NCI-H128 (cell line): ENCODE results near the gene ZNF441.
"Not testable (repeated sequence)": the region's sequence is repeated elsewhere in the genome, so short reads cannot be mapped to it uniquely, and the experiment has no call there.

Source experiments
- DNase-seq: peaks from one replicate; lab custom pipeline; 2025; ENCODE audit not compliant: unreplicated experiment; lab: John Stamatoyannopoulos, UW

The ZNF441 gene

DNA sequence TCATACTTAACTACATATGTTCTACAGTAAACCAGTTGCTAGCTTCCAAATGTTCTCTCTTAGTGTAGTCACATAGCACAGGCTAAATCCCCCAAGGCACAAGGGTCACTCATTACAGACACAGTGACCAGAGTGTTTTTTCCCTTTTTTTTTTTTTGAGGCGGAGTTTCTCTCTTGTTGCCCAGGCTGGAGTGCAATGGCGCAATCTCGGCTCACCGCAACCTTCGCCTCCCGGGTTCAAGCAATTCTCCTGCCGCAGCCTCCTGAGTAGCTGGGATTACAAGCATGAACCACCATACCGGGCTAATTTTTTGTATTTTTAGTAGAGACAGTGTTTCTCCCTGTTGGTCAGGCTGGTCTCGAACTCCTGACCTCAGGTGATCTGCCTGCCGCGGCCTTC is 9.9 kb downstream of the ZNF441 start:
- not testable (repeated sequence) for DNase-seq

- DNase-seq, result no peak
These were observed 13.7 kb downstream of the ZNF441 start for GRCh38 chr19:11780431-11781020.

DNA sequence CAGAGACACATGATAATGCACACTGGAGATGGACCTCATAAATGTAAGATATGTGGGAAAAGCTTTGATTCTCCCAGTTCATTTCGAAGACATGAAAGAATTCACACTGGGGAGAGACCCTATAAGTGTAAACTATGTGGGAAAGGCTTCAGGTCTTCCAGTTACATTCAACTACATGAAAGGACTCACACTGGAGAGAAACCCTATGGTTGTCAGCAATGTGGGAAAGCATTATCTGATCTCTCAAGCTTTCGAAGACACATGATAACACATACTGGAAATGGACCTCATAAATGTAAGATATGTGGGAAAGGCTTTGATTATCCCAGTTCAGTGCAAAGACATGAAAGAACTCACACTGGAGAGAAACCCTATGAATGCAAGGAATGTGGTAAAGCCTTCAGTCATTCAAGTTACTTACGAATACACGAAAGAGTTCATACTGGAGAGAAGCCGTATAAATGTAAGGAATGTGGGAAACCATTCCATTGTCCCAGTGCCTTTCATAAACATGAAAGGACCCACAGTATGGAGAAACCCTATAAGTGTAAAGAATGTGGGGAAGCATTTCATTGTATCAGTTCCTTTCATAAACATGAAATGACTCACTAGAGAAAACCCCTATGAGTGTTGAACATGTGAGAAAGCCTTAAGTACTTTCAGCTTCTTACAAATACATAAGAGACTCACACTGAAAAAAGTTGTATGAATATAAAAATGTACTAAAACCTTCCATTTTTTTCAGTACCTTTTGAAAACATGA is 14.7 kb downstream of the ZNF441 start:
- no peak for DNase-seq

DNA sequence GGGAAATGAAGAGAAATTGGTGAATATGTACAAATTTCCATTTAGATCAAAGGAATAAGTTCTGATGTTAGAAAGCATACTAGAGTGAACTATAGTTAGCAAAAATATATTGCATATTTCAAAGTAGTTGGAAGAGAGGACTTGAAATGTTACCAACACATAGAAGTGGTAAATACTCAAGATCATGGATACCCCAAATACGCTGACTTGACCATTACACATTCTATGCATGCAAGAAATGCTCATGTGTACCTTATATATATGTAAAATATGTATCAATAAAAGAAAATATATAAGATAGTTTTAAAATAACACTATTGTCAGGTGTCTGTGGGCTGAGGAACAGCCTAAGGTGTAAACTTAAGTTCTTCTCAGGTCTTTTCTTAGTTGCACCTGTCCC is 17.0 kb downstream of the ZNF441 start:
- no peak for DNase-seq

DNA sequence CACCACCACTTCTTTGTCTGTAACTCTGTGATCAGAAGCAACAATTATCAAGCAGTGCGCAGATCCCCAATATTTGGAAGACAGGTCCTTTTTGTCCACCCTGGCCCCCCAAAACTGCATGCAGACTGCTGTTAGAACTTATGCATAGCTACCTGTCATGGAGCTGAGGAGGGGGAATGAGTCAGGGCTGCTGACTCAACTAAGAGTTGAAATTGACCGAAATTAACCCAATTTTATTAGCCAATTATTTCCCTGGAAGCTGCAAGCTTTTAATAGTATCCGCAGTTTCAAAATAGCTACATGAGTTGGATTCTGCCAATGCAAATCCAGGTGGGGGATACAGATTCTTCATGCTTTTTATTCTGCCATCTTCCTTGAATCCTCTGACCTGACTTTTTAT is 17.6 kb downstream of the ZNF441 start:
- no peak for DNase-seq

DNA sequence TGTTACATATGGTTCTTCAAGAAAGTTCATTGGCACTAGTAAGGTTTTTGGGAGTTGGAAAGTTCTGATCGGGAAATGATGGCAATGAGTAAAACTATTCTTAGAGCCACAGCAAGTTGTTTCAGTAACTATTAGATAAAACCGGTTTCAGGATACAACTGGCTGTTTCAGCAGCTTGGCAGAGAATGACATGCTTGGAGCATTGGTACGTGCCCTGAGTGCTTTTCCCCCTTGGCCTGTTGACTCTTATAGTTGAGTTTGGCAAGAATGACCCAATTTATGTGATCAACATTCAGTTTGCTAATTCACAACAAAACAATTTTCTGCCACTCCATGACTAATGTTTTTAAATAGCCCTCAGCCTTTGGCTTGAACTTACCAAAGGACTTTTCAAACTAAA is 20.7 kb downstream of the ZNF441 start:
- no peak for DNase-seq

DNA sequence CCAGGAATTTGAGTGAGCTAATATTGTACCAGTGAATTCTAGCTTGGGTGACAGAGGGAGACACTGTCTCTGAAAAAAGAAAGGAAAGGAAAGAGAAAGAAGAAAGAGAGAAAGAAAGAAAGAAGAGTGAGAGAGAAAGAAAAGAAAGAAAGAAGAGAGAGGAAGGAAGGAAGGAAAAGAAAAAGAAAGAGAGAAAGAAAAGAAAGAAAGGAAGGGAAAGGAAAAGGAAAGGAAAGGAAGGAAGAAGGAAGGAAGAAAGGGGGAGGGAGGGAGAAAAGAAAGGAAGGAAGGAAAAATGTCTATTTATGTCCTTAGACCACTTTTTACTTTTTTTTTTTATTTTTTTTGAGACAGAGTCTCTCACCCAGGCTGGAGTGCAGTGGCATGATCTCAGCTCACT is 26.1 kb downstream of the ZNF441 start:
- DNase-seq, result no peak

DNA sequence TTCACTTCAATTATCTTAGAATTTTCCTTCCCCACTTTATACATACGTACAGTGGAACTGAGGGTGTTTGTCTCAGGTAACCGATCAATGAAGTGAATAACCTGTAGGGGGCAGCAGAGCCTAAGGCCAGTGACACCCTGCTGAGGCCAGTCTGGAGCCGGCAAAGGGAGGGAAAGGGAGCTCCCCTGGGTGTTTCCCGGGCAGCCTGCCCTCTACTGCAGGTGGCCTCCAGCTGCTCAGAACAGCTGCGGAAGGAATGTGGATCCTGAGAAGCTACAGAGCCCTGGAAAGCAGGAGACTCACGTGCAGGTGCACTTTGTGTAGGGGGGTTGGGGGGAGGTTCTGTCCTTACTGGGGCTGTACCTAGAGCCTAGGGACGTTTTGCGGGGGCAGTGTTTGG is 30.7 kb downstream of the ZNF441 start:
- peak; percentile 79 for DNase-seq

DNA sequence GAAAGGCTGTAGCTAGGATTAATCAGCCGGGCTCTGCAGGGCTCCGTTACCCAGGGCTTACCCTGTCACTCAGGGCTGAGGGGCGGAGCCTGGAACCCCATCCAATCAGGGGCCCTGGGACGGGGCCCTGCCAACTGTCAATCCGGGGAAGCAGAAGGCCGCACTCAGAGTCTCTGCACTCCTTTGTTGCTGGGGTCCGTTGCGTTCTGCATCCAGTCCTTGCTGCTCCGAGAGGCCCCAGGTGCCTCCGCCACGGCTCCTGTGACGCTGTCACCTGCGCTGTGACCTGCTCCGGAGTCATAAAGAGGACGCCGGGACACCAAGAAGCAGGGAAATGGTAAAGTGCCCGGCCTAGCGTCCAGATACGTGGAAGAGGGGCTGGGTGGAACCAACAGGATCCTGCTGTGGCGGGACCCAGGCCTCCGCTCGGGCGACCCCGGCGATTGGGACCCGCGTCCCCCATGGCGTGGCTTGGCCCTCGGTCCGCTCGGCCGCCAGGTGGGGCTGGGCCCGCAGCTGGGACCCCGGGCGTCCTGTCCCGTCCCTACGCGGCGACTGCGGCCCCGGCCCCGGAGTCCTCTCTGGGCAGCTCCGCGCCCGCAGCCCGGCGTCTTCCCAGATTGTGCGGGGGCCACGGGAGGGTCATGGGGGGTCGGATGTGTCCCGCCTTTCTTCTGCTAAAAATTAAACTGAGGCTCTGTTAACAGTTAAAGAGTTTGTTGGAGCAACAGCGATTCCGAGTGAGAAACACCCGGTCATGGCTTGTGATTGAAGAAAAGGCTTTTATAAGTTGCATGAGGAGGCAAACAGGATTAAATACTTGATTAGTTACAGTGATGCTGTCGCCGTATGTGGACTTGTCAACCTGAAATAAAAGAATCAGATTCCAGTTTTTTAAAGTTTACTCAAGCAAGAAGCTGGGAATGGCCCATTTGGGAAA is 31.9 kb downstream of the ZNF441 start, which contains the start of gene ZNF491:
Gene ZNF491 (plus strand): TSS at position 133 of the 940 bp plus-strand sequence. CDS start 7,431 bp downstream, outside the sequence.
- DNase-seq, result peak; percentile 89

DNA sequence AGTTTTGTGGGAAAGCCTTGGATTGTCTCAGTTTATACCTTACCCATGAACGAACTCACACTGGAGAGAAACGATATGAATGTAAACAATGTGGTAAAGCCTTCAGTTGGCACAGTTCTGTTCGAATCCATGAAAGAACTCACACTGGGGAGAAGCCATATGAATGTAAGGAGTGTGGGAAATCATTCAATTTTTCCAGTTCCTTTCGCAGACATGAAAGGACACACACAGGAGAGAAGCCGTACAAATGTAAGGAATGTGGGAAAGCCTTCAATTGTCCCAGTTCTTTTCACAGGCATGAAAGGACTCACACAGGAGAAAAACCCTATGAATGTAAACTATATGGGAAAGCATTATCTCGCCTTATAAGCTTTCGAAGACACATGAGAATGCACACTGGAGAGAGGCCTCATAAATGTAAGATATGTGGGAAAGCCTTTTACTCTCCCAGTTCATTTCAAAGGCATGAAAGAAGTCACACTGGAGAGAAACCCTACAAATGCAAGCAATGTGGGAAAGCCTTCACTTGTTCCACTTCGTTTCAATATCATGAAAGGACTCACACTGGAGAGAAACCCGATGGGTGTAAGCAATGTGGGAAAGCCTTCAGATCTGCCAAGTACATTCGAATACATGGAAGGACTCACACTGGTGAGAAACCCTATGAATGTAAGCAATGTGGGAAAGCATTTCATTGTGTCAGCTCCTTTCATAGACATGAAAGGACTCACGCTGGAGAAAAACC is 39.7 kb downstream of the ZNF441 start:
- no peak for DNase-seq

- no peak for DNase-seq
These were observed 40.2 kb downstream of the ZNF441 start for GRCh38 chr19:11807099-11807380.

DNA sequence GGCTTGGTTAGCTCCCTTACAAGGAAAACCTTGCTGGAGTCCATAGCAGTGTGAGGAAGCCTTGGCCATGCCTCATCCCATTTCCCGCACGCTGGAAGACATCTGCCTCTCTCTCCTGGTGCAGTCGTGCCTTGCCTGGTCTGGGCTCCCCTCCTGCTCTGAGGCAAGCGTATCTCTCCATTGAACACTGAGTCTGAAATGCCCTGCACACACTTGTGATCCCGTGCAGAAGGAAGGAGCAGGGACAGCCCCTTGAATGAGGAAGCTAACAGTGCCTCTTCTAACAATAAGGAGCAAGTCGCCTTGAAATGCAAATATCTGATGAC is 46.9 kb downstream of the ZNF441 start:
- DNase-seq, result no peak

GRCh38 chr19:11814029-11814699 is 47.4 kb downstream of the ZNF441 start, which contains the start of gene ZNF440:
ZNF440 (plus strand) TSS chr19:11814273; CDS start chr19:11814448, 175 bp downstream.
- DNase-seq, result peak; percentile 74

GRCh38 chr19:11814700-11815035 is 47.9 kb downstream of the ZNF441 start:
- DNase-seq, result no peak

GRCh38 chr19:11821474-11822109 is 54.8 kb downstream of the ZNF441 start:
- no peak for DNase-seq

GRCh38 chr19:11828957-11829876 is 62.4 kb downstream of the ZNF441 start:
- DNase-seq, result not testable (repeated sequence)

- DNase-seq, result no peak
These were observed 65.6 kb downstream of the ZNF441 start for GRCh38 chr19:11832253-11832912.

DNA sequence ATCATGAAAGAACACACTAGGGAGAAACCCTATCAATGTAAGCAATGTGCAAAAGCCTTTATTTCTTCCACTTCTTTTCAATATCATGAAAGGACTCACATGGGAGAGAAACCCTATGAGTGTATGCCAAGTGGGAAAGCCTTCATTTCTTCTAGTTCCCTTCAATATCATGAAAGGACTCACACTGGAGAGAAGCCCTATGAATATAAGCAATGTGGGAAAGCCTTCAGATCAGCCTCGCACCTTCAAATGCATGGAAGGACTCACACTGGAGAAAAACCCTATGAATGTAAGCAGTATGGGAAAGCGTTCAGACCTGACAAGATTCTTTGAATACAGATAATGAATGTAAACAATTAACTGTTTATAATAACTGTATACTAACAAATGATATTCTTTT is 66.7 kb downstream of the ZNF441 start:
- no peak for DNase-seq
